HG03457 (cell line): Measurements from ENCODE around the gene MED13.
"Not testable (repeated sequence)": the region's sequence is repeated elsewhere in the genome, so short reads cannot be mapped to it uniquely, and the experiment has no call there.

Experiments
- ATAC-seq: cut with Tn5 transposase; IDR thresholded peaks from one replicate; pipeline ENCODE4 v1.9.1; 2021; ENCODE audit warnings: moderate number of reproducible peaks; ENCODE audit not compliant: unreplicated experiment

MED13 gene

GRCh38 chr17:62057696-62058095 is 7.4 kb downstream of the MED13 start:
- ATAC-seq, result no peak

GRCh38 chr17:62052765-62053338 is 12.2 kb downstream of the MED13 start:
- no peak for ATAC-seq

DNA sequence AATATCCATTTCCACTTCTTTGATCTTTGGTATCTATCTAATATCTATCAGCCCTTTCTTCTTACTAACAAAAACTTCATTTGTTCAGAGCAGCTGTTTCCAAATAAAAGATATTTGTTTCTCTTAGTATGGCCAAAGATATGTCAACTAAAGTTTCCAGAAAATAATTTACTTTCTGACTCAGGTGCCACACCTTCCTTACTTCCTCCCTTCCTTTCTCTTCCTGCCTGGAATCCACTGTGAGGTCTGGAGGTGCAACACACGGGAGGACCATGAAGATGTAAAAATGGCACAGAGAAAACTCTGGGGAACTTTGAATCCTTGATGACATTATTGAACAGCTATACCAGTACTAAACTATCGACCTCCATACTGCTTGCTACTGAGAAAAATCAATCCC is 14.0 kb downstream of the MED13 start:
- ATAC-seq, result no peak

DNA sequence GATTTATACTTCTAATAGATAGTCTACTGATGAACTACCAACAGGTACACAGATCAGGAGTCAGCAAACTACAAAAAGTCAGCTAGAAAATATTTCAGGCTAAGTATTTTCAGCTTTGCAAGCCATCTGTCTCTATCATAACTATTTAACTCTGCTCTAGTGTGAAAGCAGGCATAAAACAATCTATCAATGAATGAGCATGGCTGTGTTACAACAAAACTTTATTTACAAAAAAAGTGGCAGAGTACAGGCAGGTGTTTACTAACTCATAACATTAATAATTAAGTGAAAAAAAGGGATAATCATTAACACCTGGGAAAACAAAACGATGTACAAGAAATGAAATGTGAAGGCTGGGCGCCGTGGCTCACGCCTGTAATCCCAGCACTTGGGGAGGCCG is 15.8 kb downstream of the MED13 start:
- no peak for ATAC-seq

DNA sequence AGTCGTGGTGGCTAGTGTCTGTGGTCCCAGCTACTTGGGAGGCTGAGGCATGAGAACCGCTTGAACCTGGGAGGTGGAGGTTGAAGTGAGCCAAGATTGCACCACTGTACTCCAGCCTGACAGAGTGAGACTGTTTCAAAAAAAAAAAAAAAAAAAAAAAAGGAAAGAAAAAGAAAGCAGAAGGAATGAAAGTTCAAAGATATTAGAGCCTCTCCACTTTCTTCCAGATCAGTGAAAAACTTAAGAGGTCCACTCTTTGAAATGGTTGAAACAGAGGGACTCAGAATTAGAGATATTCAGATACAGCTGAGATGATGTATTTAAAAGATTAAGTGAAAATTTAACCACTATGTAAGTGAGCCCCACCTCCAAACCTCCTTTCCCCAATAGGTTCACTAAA is 16.8 kb downstream of the MED13 start:
- no peak for ATAC-seq

- ATAC-seq, result no peak
Measured at GRCh38 chr17:62045517-62045916, 19.6 kb downstream of the MED13 start.

- no peak for ATAC-seq
Measured at GRCh38 chr17:62045109-62045508, 20.0 kb downstream of the MED13 start.

DNA sequence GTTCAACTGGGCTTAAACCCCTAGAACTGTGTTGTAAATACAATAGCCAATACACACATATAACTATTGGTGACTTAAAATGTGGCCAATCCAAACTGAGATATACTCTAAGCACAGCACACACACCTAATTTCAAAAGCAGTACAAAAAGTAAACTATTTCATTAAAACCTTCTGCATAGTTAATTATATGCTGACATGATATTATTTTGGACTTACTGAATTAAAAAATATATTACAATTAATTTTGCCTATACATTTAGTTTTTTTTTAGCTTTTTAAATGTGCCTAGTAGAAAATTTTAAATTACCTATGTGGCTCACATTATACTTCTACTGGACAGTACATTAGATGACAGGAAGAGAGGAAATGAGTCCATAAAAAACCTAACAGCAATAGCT is 21.5 kb downstream of the MED13 start:
- no peak for ATAC-seq

DNA sequence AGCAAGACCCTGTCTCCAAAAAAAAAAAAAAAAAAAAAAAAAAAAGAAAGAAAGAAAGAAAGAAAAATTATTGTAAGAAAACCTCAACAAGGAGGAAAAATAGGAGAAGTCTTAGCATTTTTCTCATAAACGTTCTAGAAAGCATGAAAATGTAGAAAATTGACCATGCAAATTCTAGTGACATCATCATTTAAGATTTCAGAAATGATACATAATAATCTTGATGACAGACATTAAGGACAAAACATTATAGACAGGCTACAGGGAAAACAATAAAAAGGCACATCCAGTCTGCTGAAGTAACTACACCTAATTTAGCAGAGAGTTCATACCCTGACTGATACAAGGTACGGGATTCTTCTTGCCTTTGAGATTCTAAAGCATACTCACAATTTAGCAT is 21.9 kb downstream of the MED13 start:
- ATAC-seq, result no peak

- no peak for ATAC-seq
Measured at GRCh38 chr17:62038248-62038647, 26.8 kb downstream of the MED13 start.

DNA sequence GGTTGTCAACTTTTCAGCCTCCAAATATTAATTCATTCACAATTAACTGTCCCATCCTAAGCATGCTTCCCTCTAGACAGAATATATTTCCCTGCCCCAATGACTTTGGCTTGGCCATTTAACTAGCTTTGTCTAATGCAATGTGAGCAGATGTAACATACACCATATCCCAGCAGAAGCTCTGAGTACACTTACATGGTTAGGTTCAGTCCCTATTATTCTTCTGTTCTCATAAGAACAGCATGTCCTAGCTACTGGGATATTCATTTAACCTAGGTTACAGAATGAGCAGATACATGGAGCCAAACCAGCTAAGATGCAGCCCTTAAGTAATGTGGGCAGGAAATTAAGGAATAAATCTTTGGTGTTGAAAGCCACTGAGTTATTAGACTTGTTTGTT is 31.8 kb downstream of the MED13 start:
- no peak for ATAC-seq

- ATAC-seq, result no peak
Measured at GRCh38 chr17:62032480-62032879, 32.6 kb downstream of the MED13 start.

DNA sequence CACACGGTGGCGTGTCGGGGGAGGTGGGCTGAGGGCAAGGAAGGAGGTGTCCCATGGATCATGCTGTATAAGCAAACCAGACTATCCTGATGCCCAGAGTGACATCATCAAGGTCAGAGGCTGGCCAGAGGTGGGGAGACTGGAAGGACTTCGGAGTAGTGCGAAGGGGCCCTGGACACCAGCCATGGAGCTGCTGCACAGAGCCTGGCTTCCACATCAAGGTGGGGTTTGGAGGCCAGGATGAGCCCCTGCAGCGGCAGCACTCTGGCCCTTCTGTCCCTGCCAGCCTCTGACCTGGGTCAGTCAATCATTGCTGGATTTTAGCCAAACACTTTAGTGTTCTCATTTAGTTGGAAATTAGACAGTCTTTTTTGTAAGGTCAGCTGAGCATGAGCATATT is 34.8 kb downstream of the MED13 start:
- ATAC-seq, result no peak

DNA sequence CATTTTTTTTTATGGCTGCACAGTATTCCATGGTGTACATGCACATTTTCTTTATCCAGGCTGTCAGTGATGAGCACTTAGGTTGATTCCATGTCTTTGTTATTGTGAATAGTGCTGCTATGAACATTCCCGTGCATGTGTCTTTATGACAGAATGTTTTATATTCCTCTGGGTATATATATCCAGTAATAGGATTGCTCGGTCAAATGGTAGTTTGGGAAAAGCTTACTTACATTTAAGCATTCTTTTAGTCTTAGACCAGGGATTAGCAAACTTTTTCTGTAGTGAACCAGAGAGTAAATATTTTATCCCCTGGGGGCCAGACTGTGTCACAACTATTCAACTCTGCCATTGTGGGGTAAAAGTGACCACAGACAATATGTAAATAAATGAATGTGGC is 40.2 kb downstream of the MED13 start:
- ATAC-seq, result no peak

DNA sequence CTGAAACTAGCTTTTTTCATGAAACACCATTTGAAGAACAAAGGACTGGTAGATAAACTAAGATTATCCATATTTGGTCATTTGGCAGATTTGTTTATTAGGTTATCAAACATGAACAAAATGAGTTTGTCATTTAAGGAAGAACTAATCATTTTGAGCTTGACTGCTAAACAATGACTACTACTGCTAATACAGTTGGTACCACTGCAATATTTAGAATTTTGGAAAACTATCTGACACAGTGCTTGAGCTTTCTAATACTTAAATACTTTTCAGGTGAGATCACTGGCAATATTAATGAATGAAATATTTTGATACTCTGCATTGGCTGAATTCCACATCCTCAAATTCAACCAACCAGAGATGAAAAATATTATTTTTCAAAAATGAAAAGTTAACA is 47.2 kb downstream of the MED13 start:
- ATAC-seq, result no peak

DNA sequence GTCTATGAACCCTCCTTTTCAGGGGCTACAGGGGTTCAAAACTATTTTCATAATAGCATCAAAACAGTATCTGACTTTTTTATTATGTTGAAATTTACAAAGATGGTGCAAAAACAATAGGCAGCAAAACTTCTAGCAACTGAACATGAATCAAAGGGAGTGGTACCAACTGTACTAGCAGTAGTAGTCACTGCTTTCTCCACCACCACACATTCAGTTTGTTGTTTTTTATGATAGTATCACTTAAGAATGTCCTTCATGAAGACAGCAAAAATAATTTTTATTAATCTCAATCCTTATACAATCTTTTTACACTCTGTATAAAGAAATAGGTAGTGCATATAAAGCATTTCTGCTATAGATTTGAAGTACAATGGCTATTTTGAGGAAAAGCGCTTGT is 47.6 kb downstream of the MED13 start:
- no peak for ATAC-seq

- no peak for ATAC-seq
Measured at GRCh38 chr17:62014526-62014925, 50.6 kb downstream of the MED13 start.

- ATAC-seq, result no peak
Measured at GRCh38 chr17:62009220-62009619, 55.9 kb downstream of the MED13 start.

GRCh38 chr17:62008294-62008693 is 56.8 kb downstream of the MED13 start:
- ATAC-seq, result no peak

GRCh38 chr17:62004388-62004787 is 60.7 kb downstream of the MED13 start:
- no peak for ATAC-seq

GRCh38 chr17:62003141-62003540 is 61.9 kb downstream of the MED13 start:
- not testable (repeated sequence) for ATAC-seq

DNA sequence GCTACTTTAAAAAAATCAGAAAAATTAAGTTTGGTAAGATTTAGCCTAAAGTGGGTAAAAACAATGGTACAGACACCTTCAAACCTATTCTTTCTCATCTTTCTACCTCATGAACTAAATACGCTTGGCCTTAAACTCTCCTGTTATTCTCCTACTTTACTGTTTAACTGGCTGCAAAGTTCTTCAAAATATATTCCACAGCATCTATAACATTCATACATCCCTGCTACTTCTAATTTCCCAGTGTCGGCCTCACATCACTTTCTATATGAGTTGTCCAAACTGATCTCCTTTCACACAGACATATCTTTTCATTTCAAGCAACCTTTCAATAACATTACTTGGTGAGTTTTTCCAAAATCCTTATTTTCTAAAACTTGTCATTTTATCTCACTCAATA is 64.0 kb downstream of the MED13 start:
- no peak for ATAC-seq

DNA sequence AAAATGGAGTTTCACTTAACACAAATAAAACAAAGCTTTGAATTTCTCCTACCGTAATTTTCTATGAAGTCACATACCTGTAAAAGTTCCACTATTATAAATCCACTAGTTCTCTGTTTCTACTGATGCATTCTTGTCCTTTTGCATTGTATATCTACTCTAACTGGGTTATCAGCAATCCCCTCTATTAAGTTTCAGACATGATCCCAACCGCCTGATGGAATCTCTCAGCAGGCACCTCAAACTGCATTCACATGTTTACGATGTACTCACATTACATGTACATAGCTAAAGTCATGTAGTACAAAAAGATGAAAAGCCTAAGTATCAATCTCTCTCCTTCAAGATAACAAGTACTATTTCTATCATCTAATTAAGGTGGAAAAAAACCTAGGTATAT is 64.9 kb downstream of the MED13 start:
- no peak for ATAC-seq

DNA sequence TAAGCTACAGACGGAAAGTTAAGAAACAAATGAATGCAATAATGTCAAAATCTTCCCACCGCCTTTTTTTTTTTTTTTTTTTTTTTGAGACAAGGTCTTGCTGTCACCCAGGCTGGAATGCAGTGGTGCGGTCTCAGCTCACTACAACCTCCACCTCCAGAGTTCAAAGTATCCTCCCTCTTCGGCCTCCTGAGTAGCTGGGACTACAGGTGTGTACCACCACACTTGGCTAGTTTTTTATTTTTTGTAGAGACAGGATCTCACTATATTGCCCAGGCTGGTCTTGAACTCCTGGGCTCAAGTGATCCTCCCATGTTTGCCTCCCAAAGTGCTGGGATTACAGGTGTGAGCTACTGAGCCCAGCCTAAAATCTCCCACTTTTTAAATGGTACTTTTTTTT is 66.5 kb downstream of the MED13 start:
- ATAC-seq, result not testable (repeated sequence)
